ENCODE results near the gene CCR8.
"Not testable (repeated sequence)": the region's sequence is repeated elsewhere in the genome, so short reads cannot be mapped to it uniquely, and the experiment has no call there.

- not testable (repeated sequence) for TF ChIP-seq POLR2AphosphoS5, POLR2A (IDR thresholded peaks at IDR 0.05)
Observed at GRCh38 chr3:39321574-39321983, 7.9 kb upstream of the CCR8 start.
